Keratinocyte (primary cell): ENCODE data around the gene UBFD1. TPM values are rescaled to one million over a fixed set of nuclear protein-coding genes. Genes with fewer than 3 reads are reported as not detected.

ENCODE experiments used
- DNase-seq: peaks from one replicate; pipeline ENCODE4 v3.0.0-alpha.2; 2011; ENCODE audit warnings: low read depth, missing footprints, low spot score
- FAIRE-seq: peaks from 2 replicates; lab custom pipeline; 2011; peaks lifted over from hg19 to GRCh38; lab: Jason Lieb, UNC
- H2AFZ ChIP-seq: 2 replicates; pipeline ENCODE4 v1.6.0; 2012; ENCODE audit warnings: low read length, control low read depth, inconsistent platforms; ENCODE audit not compliant: control insufficient read depth
- H3K27ac ChIP-seq: 2 replicates; pipeline ENCODE4 v1.5.1; 2011; ENCODE audit warnings: low read length; ENCODE audit not compliant: control insufficient read depth, insufficient read depth
- H3K27me3 ChIP-seq: 3 replicates; pipeline ENCODE4 v1.6.0; 2011; ENCODE audit warnings: low read length; ENCODE audit not compliant: control insufficient read depth, insufficient read depth; ENCODE audit errors: extremely low read depth
- H3K36me3 ChIP-seq, 2 experiments: 2 replicates in 1 of 2; 3 replicates in 1 of 2; pipeline ENCODE4 v1.5.1; 2011; ENCODE audit warnings: low read length in 2 of 2, mild to moderate bottlenecking in 1 of 2; ENCODE audit not compliant: control insufficient read depth in 2 of 2, insufficient read depth in 2 of 2; ENCODE audit errors: extremely low read depth in 1 of 2
- H3K4me1 ChIP-seq: 3 replicates; pipeline ENCODE4 v1.5.1; 2011; ENCODE audit warnings: low read length; ENCODE audit not compliant: control insufficient read depth, insufficient read depth; ENCODE audit errors: extremely low read depth
- H3K4me2 ChIP-seq: 3 replicates; pipeline ENCODE4 v1.6.0; 2011; ENCODE audit warnings: low read depth, low read length; ENCODE audit not compliant: control insufficient read depth, insufficient read depth; ENCODE audit errors: extremely low read depth
- H3K4me3 ChIP-seq, 3 experiments: fragments of 200-600 bp in 1 of 3; sonication (generic) in 1 of 3; 2 replicates in 2 of 3; 3 replicates in 1 of 3; pipeline ENCODE4 v1.5.1; 2011 to 2016; ENCODE audit warnings: low read length in 3 of 3, mild to moderate bottlenecking in 3 of 3, control low read depth in 2 of 3, inconsistent platforms in 1 of 3, low read depth in 1 of 3, mixed read lengths in 1 of 3, mixed run types in 1 of 3, moderate library complexity in 1 of 3; ENCODE audit not compliant: control insufficient read depth in 2 of 3, insufficient read depth in 2 of 3; ENCODE audit errors: extremely low read depth in 1 of 3
- H3K79me2 ChIP-seq: 2 replicates; pipeline ENCODE4 v1.6.0; 2012; ENCODE audit warnings: low read length; ENCODE audit not compliant: control insufficient read depth, insufficient read depth
- H3K9ac ChIP-seq: 3 replicates; pipeline ENCODE4 v1.6.0; 2011; ENCODE audit warnings: low read length; ENCODE audit not compliant: control insufficient read depth, insufficient read depth; ENCODE audit errors: extremely low read depth
- H3K9me1 ChIP-seq: 3 replicates; pipeline ENCODE4 v1.6.0; 2011; ENCODE audit warnings: low read length; ENCODE audit not compliant: control insufficient read depth, insufficient read depth; ENCODE audit errors: extremely low read depth
- H3K9me3 ChIP-seq: 2 replicates; pipeline ENCODE4 v1.5.1; 2012; ENCODE audit warnings: low read depth, low read length; ENCODE audit not compliant: control insufficient read depth
- H4K20me1 ChIP-seq: 3 replicates; pipeline ENCODE4 v1.6.0; 2011; ENCODE audit warnings: low read length; ENCODE audit not compliant: control insufficient read depth, insufficient read depth; ENCODE audit errors: extremely low read depth
- EZH2 ChIP-seq: IDR thresholded peaks from one replicate; pipeline ENCODE4 v1.6.1; 2012; ENCODE audit warnings: inconsistent platforms, mild to moderate bottlenecking, low read length, moderate library complexity
- dilution Hi-C: fragments of 300-500 bp; cut with MboI; formaldehyde crosslinking; loops from one replicate; pipeline ENCODE4 v1.7.0; 2020; ENCODE audit warnings: low sequenced_read_pairs; ENCODE audit not compliant: extremely low pct_ligation_motif_present
- polyA plus RNA-seq, 5 experiments: library from polyadenylated mRNA; depleted of rRNA in 3 of 5; stranded (reverse) in 3 of 5; stranded (forward) in 1 of 5; unstranded in 1 of 5; fragments of >200 nt; gene quantifications; 1 replicate in 1 of 5; 2 replicates in 3 of 5; 3 replicates in 1 of 5; pipeline versions ENCODE4 v1.2.1 to v1.2.3, GENCODE V29; 2011 to 2012; ENCODE audit warnings: missing spikeins in 2 of 5, low read depth in 1 of 5, low replicate concordance in 1 of 5
- TF ChIP-seq, protein P1 (sequence below), 3 experiments: IDR thresholded peaks in 1 of 3; conservative IDR thresholded peaks in 1 of 3; optimal IDR thresholded peaks in 1 of 3; 2 replicates in 2 of 3; 3 replicates in 1 of 3; pipeline versions ENCODE3 to v1.5.1; 2011; ENCODE audit warnings: low read length in 3 of 3, mild to moderate bottlenecking in 3 of 3, moderate library complexity in 2 of 3, control low read depth in 1 of 3, inconsistent platforms in 1 of 3; ENCODE audit not compliant: insufficient read depth in 2 of 3; ENCODE audit errors: extremely low read depth in 1 of 3

Gene UBFD1
- polyA plus RNA-seq, 1 donor (not counting 4 experiments of a cell fraction or from before 2014, with no cell fraction given): 36.3 TPM

GRCh38 chr16:23519282-23519681 lies 38.2 kb upstream of the UBFD1 start:
- Histone ChIP-seq H3K9me3 (no peaks in the 10 kb centered on the region), H3K4me3 (no peak overlapping the region), H2AFZ (no peak overlapping the region), H3K36me3 (peaks cover 13 to 16% of the 10 kb centered on the region in 2 experiments), H3K9me1 (no peaks in the 10 kb centered on the region), H3K4me1 (no peaks in the 10 kb centered on the region), H3K79me2 (no peaks in the 10 kb centered on the region), H3K4me2 (no peak overlapping the region), H4K20me1 (no peaks in the 10 kb centered on the region), H3K27me3 (no peaks in the 10 kb centered on the region), H3K27ac (no peak overlapping the region), H3K9ac (no peak overlapping the region)
- FAIRE-seq: no peak
- dilution Hi-C loops: no loop called here
- no peak for TF ChIP-seq EZH2
- TF ChIP-seq, protein P1, sequence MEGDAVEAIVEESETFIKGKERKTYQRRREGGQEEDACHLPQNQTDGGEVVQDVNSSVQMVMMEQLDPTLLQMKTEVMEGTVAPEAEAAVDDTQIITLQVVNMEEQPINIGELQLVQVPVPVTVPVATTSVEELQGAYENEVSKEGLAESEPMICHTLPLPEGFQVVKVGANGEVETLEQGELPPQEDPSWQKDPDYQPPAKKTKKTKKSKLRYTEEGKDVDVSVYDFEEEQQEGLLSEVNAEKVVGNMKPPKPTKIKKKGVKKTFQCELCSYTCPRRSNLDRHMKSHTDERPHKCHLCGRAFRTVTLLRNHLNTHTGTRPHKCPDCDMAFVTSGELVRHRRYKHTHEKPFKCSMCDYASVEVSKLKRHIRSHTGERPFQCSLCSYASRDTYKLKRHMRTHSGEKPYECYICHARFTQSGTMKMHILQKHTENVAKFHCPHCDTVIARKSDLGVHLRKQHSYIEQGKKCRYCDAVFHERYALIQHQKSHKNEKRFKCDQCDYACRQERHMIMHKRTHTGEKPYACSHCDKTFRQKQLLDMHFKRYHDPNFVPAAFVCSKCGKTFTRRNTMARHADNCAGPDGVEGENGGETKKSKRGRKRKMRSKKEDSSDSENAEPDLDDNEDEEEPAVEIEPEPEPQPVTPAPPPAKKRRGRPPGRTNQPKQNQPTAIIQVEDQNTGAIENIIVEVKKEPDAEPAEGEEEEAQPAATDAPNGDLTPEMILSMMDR (optimal IDR thresholded peaks at IDR 0.05 in 1 of 3, IDR thresholded peaks at IDR 0.05 in 1 of 3, conservative IDR thresholded peaks at IDR 0.05 in 1 of 3; ENCODE audit: extremely low read depth in 1 of 3, insufficient read depth in 2 of 3, low read length in 3 of 3): no peak
- no peak for DNase-seq

GRCh38 chr16:23520500-23520899 lies 37.0 kb upstream of the UBFD1 start:
- no peak overlapping the region for H2AFZ ChIP-seq
- H3K9me1 ChIP-seq: no peaks in the 10 kb centered on the region
- DNase-seq (no peak), FAIRE-seq (no peak)
- no peaks in the 10 kb centered on the region for H4K20me1 ChIP-seq
- H3K4me1 ChIP-seq: no peaks in the 10 kb centered on the region
- H3K27ac ChIP-seq: no peak overlapping the region
- no peak overlapping the region for H3K4me3 ChIP-seq
- no peaks in the 10 kb centered on the region for H3K79me2 ChIP-seq
- TF ChIP-seq EZH2: no peak
- TF ChIP-seq, protein P1 (optimal IDR thresholded peaks at IDR 0.05 in 1 of 3, IDR thresholded peaks at IDR 0.05 in 1 of 3, conservative IDR thresholded peaks at IDR 0.05 in 1 of 3; ENCODE audit: extremely low read depth in 1 of 3, insufficient read depth in 2 of 3, low read length in 3 of 3): no peak
- H3K9ac ChIP-seq: no peak overlapping the region
- dilution Hi-C loops: no loop called here
- peaks cover 17 to 20% of the 10 kb centered on the region in 2 experiments for H3K36me3 ChIP-seq
- H3K9me3 ChIP-seq: no peaks in the 10 kb centered on the region
- no peaks in the 10 kb centered on the region for H3K27me3 ChIP-seq
- no peak overlapping the region for H3K4me2 ChIP-seq
